HepG2 (cell line): Measurements from ENCODE around the gene ASTN1. TPM values are rescaled to one million over a fixed set of nuclear protein-coding genes. Genes with fewer than 3 reads are reported as not detected.

Experiments used
- ATAC-seq: fragments of 200-7000 bp; cut with Tn5 transposase; 3 replicates; pipeline ENCODE4 v1.9.1; 2020; ENCODE audit warnings: mild to moderate bottlenecking, moderate library complexity
- BruUV-seq: library from RNA; stranded (reverse); fragments of 400-500 nt; replicated peaks from 2 replicates; lab custom pipeline; 2021; lab: Mats Ljungman, UMichigan
- CTCF ChIA-PET: fragments of 300-600 bp; formaldehyde crosslinking; extraction: SDS; loops from one replicate; lab custom pipeline; 2021; ENCODE audit warnings: low total read pairs, inconsistent platforms, low intra/inter-chr PET ratio; lab: Yijun Ruan, JAX
- POLR2A ChIA-PET: fragments of 350-600 bp; sonication (Branson Sonifier 250); formaldehyde crosslinking; loops from one replicate; lab custom pipeline; 2020; ENCODE audit warnings: antibody characterized with exemption, inconsistent platforms; lab: Yijun Ruan, JAX
- DNase-seq: peaks from one replicate; pipeline ENCODE4 v3.0.0-alpha.2; 2015; ENCODE audit warnings: low spot score
- FAIRE-seq: peaks from 3 replicates; lab custom pipeline; 2011; peaks lifted over from hg19 to GRCh38; lab: Jason Lieb, UNC
- H2AFZ ChIP-seq: one replicate; pipeline ENCODE4 v1.6.1; 2011; ENCODE audit warnings: low read length, inconsistent platforms
- H3K27ac ChIP-seq: fragments of 300-600 bp; 3 replicates; pipeline ENCODE4 v1.8.0; 2011; ENCODE audit warnings: mixed run types, mild to moderate bottlenecking, mixed read lengths, low read length, inconsistent platforms; ENCODE audit not compliant: insufficient read depth; ENCODE audit errors: extremely low read length
- H3K27me3 ChIP-seq, 2 experiments: fragments of 200-600 bp in 1 of 2; 2 replicates in 1 of 2; 3 replicates in 1 of 2; pipeline versions ENCODE4 v1.6.0 to v1.8.0; 2011; ENCODE audit warnings: low read length in 2 of 2, mild to moderate bottlenecking in 2 of 2, moderate library complexity in 2 of 2, inconsistent platforms in 1 of 2; ENCODE audit not compliant: insufficient read depth in 2 of 2, control insufficient read depth in 1 of 2
- H3K36me3 ChIP-seq, 2 experiments: fragments of 200-600 bp in 1 of 2; replicated peaks in 1 of 2; 2 replicates in 1 of 2; 3 replicates in 1 of 2; pipeline versions ENCODE4 v1.5.1 to v1.8.0; 2011; ENCODE audit warnings: low read length in 2 of 2, inconsistent platforms in 1 of 2; ENCODE audit not compliant: insufficient read depth in 2 of 2, control insufficient read depth in 1 of 2
- H3K4me1 ChIP-seq: 2 replicates; pipeline ENCODE4 v1.5.1; 2012; ENCODE audit warnings: low read length, inconsistent platforms; ENCODE audit not compliant: insufficient read depth
- H3K4me2 ChIP-seq: 2 replicates; pipeline ENCODE4 v1.6.0; 2011; ENCODE audit warnings: low read depth, low read length, inconsistent platforms
- H3K4me3 ChIP-seq, 3 experiments: fragments of 200-600 bp in 1 of 3; sonication (generic), shearing (Covaris generic) in 1 of 3; replicated peaks in 1 of 3; 2 replicates each; pipeline ENCODE4 v1.5.1; 2011 to 2016; ENCODE audit warnings: low read length in 3 of 3, inconsistent platforms in 2 of 3, low read depth in 2 of 3, mild to moderate bottlenecking in 2 of 3, control low read depth in 1 of 3, mixed read lengths in 1 of 3; ENCODE audit not compliant: insufficient read depth in 1 of 3
- H3K79me2 ChIP-seq: one replicate; pipeline ENCODE4 v1.6.1; 2011; ENCODE audit warnings: low read length, inconsistent platforms; ENCODE audit not compliant: insufficient read depth
- H3K9ac ChIP-seq: 2 replicates; pipeline ENCODE4 v1.6.0; 2011; ENCODE audit warnings: mild to moderate bottlenecking, low read depth, low read length, inconsistent platforms; ENCODE audit not compliant: insufficient read depth
- H3K9me3 ChIP-seq: 2 replicates; pipeline ENCODE4 v1.5.1; 2012; ENCODE audit warnings: mild to moderate bottlenecking, low read length
- H4K20me1 ChIP-seq: 2 replicates; pipeline ENCODE4 v1.6.0; 2011; ENCODE audit warnings: inconsistent platforms, mild to moderate bottlenecking, low read length, moderate library complexity; ENCODE audit not compliant: insufficient read depth
- ATF3 ChIP-seq: sonication (generic); formaldehyde crosslinking; IDR thresholded peaks from 2 replicates; pipeline ENCODE4 v1.4.0; 2020; ENCODE audit warnings: missing genetic modification reagents
- ETS1 ChIP-seq: sonication (generic); formaldehyde crosslinking; IDR thresholded peaks from 2 replicates; pipeline ENCODE4 v1.4.0; 2020; ENCODE audit warnings: missing genetic modification reagents
- KLF11 ChIP-seq: IDR thresholded peaks from 2 replicates; pipeline ENCODE4 v1.6.1; 2016; ENCODE audit warnings: missing compliant biosample characterization
- REPIN1 ChIP-seq: sonication (generic); formaldehyde crosslinking; IDR thresholded peaks from 2 replicates; pipeline ENCODE4 v1.8.0; 2022; ENCODE audit warnings: missing genetic modification reagents, low read depth, mild to moderate bottlenecking, borderline replicate concordance
- ZC3H4 ChIP-seq: sonication (generic); formaldehyde crosslinking; IDR thresholded peaks from 2 replicates; pipeline ENCODE4 v1.4.0; 2020; ENCODE audit warnings: missing genetic modification reagents, borderline replicate concordance
- ZNF326 ChIP-seq: sonication (generic); formaldehyde crosslinking; IDR thresholded peaks from 2 replicates; pipeline ENCODE4 v1.4.0; 2020; ENCODE audit warnings: missing genetic modification reagents, borderline replicate concordance
- ZNF430 ChIP-seq: sonication (generic); formaldehyde crosslinking; IDR thresholded peaks from 2 replicates; pipeline ENCODE4 v1.9.0; 2021; ENCODE audit warnings: mild to moderate bottlenecking, missing genetic modification reagents
- ZNF547 ChIP-seq: sonication (generic); formaldehyde crosslinking; IDR thresholded peaks from 2 replicates; pipeline ENCODE4 v1.5.1; 2020; ENCODE audit warnings: mild to moderate bottlenecking, missing genetic modification reagents
- whole genome bisulfite sequencing: methylation state at CpG from one replicate; pipeline ENCODE4 v1.1.6; 2017; ENCODE audit warnings: low lambda C conversion rate; 5-methylcytosine and 5-hydroxymethylcytosine counted together
- in situ Hi-C: cut with HindIII; loops from 2 replicates; pipeline ENCODE4 v1.10.0; 2017; ENCODE audit warnings: low pct_unique_long_range_greater_than_20kb; ENCODE audit not compliant: extremely low pct_ligation_motif_present
- intact Hi-C: fragments of 100-400 bp; cut with micrococcal nuclease; formaldehyde crosslinking; loops from one replicate; pipeline ENCODE4 v1.10.0; 2022; ENCODE audit not compliant: unreplicated experiment
- polyA plus RNA-seq, 8 experiments: library from polyadenylated mRNA; depleted of rRNA in 3 of 8; stranded (reverse) in 7 of 8; unstranded in 1 of 8; fragments of >200 nt; fragmentation: Illumina TruSeq in 4 of 8; extraction: Trizol in 4 of 8; gene quantifications; 2 replicates each; pipeline versions ENCODE4 v1.2.1 to v1.2.3, GENCODE V29; 2011 to 2016; ENCODE audit warnings: low read depth in 4 of 8, missing spikeins in 1 of 8, mixed read lengths in 1 of 8; ENCODE audit not compliant: insufficient read depth in 1 of 8
- total RNA-seq, 5 experiments: library from RNA; depleted of rRNA; stranded (reverse); fragments of >200 nt; fragmentation: Illumina TruSeq; extraction: Trizol; gene quantifications; 2 replicates each; pipeline ENCODE4 v1.2.3, GENCODE V29; 2016; ENCODE audit warnings: low read depth in 1 of 5

The ASTN1 gene
- total and polyA plus RNA-seq, 2 of the 13 experiments (the other 11 are each of a cell fraction or from before 2014, with no cell fraction given): not detected

- H2AFZ ChIP-seq: no peak overlapping the region
- H3K9ac ChIP-seq: no peak overlapping the region
- no peaks in the 10 kb centered on the region for H3K9me3 ChIP-seq
- intact Hi-C loops: no loop called here
- no peak for FAIRE-seq
- TF ChIP-seq ATF3 (CRISPR knock-in tag) (no peak), ZNF430 (CRISPR knock-in tag) (no peak), REPIN1 (no peak), KLF11 (CRISPR knock-in tag) (no peak), ZNF547 (CRISPR knock-in tag) (no peak), ZC3H4 (no peak), ZNF326 (CRISPR knock-in tag) (no peak), ETS1 (CRISPR knock-in tag) (no peak)
- H3K4me2 ChIP-seq: no peak overlapping the region
- ATAC-seq: no peak
- POLR2A ChIA-PET: no interaction called here
- H3K27ac ChIP-seq: no peak overlapping the region
- CTCF ChIA-PET: no interaction called here
- WGBS: 0% methylated on average over 1 of the region's 1 CpG
- no TSS peak for BruUV-seq
- H3K27me3 ChIP-seq: no peaks in the 10 kb centered on the region
- no peaks in the 10 kb centered on the region for H3K4me1 ChIP-seq
- H3K79me2 ChIP-seq: no peaks in the 10 kb centered on the region
- H4K20me1 ChIP-seq: no peaks in the 10 kb centered on the region
- in situ Hi-C loops: no loop called here
- H3K4me3 ChIP-seq: no peak overlapping the region
- DNase-seq: no peak
- H3K36me3 ChIP-seq: no peaks in the 10 kb centered on the region
Measured at GRCh38 chr1:177010211-177010825, 154.2 kb downstream of the ASTN1 start.
